ENCODE results near the gene SLC39A11.
"Not testable (repeated sequence)": the region's sequence is repeated elsewhere in the genome, so short reads cannot be mapped to it uniquely, and the experiment has no call there.

The SLC39A11 gene

GRCh38 chr17:73071066-73071999 is 21.2 kb downstream of the SLC39A11 start:
- no peak for DNase-seq (ENCODE audit: low read depth in 3 of 3)

GRCh38 chr17:73069841-73070240 is 22.6 kb downstream of the SLC39A11 start:
- DNase-seq (ENCODE audit: low read depth in 3 of 3) = no peak

GRCh38 chr17:73069164-73069770 is 23.2 kb downstream of the SLC39A11 start:
- no peak for DNase-seq (ENCODE audit: low read depth in 3 of 3)

- no peak for DNase-seq (ENCODE audit: low read depth in 3 of 3)
These were observed 23.9 kb downstream of the SLC39A11 start for GRCh38 chr17:73068322-73069153.

- not testable (repeated sequence) for DNase-seq (ENCODE audit: low read depth in 3 of 3)
These were observed 24.8 kb downstream of the SLC39A11 start for GRCh38 chr17:73067699-73068098.

- DNase-seq (ENCODE audit: low read depth in 3 of 3) = no peak
These were observed 25.4 kb downstream of the SLC39A11 start for GRCh38 chr17:73067075-73067474.

- no peak for DNase-seq (ENCODE audit: low read depth in 3 of 3)
These were observed 26.2 kb downstream of the SLC39A11 start for GRCh38 chr17:73066148-73066884.

- DNase-seq (ENCODE audit: low read depth in 3 of 3) = no peak
These were observed 27.1 kb downstream of the SLC39A11 start for GRCh38 chr17:73065376-73065775.

GRCh38 chr17:73064084-73064938 is 28.2 kb downstream of the SLC39A11 start:
- DNase-seq (ENCODE audit: low read depth in 3 of 3) = no peak

GRCh38 chr17:73062726-73063125 is 29.8 kb downstream of the SLC39A11 start:
- DNase-seq (ENCODE audit: low read depth in 3 of 3) = no peak

- DNase-seq (ENCODE audit: low read depth in 3 of 3) = no peak
These were observed 31.3 kb downstream of the SLC39A11 start for GRCh38 chr17:73061161-73061560.

GRCh38 chr17:73060721-73061120 is 31.8 kb downstream of the SLC39A11 start:
- no peak for DNase-seq (ENCODE audit: low read depth in 3 of 3)

GRCh38 chr17:73059713-73060112 is 32.8 kb downstream of the SLC39A11 start:
- not testable (repeated sequence) for DNase-seq (ENCODE audit: low read depth in 3 of 3)

GRCh38 chr17:73058022-73058421 is 34.5 kb downstream of the SLC39A11 start:
- no peak for DNase-seq (ENCODE audit: low read depth in 3 of 3)

GRCh38 chr17:73057196-73057595 is 35.3 kb downstream of the SLC39A11 start:
- no peak for DNase-seq (ENCODE audit: low read depth in 3 of 3)

- DNase-seq (ENCODE audit: low read depth in 3 of 3) = no peak
These were observed 39.6 kb downstream of the SLC39A11 start for GRCh38 chr17:73052923-73053322.

- no peak for DNase-seq (ENCODE audit: low read depth in 3 of 3)
These were observed 41.7 kb downstream of the SLC39A11 start for GRCh38 chr17:73050797-73051196.

GRCh38 chr17:73048170-73048569 is 44.3 kb downstream of the SLC39A11 start:
- DNase-seq (ENCODE audit: low read depth in 3 of 3) = no peak

GRCh38 chr17:73045724-73046123 is 46.8 kb downstream of the SLC39A11 start:
- no peak for DNase-seq (ENCODE audit: low read depth in 3 of 3)

All from stimulated activated CD4-positive, alpha-beta T cell treated with anti-CD3 and anti-CD28 coated beads, TNF-alpha, amount 100 ng/mL, for 48 hours (primary cell).